AG09319 (cell line): ENCODE measurements around the gene RNF224.

Experiments used
- DNase-seq: peaks from one replicate; pipeline ENCODE4 v3.0.0-alpha.2; 2010; ENCODE audit warnings: low read depth; ENCODE audit errors: extremely low read depth
- CTCF ChIP-seq: IDR thresholded peaks from 2 replicates; pipeline ENCODE4 v1.5.1; 2011; ENCODE audit warnings: low read depth, mild to moderate bottlenecking, inconsistent platforms, low read length, moderate library complexity

RNF224 gene

GRCh38 chr9:137247135-137247915 lies 20.0 kb downstream of the RNF224 start:
- no peak for DNase-seq

DNA sequence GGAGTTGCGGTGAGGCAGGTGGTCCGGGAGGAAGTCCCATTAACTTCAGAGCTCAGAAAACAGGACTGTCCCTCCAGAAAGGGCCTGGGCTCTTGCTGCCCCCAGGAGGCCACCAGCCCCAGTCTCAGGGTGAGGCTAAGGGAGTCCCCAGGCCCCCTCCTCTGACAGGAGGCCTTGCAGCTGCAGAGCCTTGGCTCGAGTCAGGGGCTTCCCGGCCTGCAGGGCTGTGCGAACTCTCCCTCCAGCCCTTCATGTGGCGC lies 20.5 kb downstream of the RNF224 start:
- DNase-seq: no peak
- TF ChIP-seq CTCF: no peak

More at GRCh38 chr9:137247135-137247915, 20.0 kb downstream of the RNF224 start:
- TF ChIP-seq CTCF: no peak

DNA sequence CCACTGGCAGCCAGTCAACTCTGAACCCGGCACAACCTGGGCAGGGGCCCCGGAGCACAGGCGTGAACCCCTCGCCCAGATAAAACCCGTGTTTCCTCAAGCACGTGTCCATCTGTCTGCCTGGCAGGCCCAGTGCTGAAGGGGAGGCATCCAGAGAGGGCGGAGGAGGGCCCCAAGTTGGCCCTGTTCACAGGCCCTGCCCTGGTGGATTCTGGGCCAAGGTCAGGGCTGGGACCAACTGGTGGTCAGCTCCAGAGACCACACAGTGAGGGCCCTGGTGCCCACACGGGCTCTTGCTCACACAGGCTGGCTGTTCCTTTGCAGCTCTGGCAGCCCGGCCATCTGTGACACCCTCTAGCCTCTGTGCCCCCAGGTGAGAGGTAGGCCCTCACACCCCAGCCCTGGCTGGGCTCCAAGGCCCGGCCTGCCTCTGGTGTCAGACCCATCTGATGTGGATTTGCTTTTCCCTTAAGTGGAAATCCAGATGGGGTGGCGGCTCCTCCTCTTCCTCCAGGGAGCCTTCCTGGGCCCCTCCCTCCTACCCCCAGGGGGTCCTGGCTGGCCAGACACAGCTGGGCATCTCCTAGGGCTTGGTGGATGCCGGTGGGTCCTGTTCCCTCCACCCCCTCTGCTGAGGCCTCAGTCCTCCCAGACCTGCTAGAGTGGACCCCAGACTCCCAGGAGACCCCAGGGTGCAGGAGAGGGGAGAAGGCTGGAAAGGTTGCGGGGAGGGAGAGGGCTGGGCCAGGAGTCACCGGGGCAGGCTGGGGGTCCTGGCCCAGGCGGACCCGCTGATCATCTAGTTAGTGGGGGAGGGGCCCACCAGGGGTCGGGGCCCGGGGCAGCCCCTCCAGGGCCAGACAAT lies 23.3 kb downstream of the RNF224 start:
- no peak for DNase-seq
- no peak for TF ChIP-seq CTCF

DNA sequence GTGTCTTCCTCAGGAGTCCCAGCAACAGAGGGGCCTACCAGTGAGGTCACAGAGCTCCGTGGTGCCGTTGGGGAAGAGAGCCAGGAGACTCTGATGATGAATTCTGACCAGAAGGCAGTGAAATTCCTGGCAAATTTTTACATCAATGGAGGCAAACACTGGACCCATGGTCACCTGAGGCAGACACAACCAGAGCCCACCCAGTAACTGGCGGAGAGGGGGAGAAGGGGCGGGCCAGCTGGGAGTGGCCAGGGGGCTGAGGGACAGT lies 23.8 kb downstream of the RNF224 start, which contains the start of gene STPG3:
Gene STPG3, plus strand, starts transcription at position 93 of the 268 bp plus-strand sequence. Its CDS starts 1 bp downstream, at position 94.
- TF ChIP-seq CTCF: no peak
- DNase-seq: no peak

DNA sequence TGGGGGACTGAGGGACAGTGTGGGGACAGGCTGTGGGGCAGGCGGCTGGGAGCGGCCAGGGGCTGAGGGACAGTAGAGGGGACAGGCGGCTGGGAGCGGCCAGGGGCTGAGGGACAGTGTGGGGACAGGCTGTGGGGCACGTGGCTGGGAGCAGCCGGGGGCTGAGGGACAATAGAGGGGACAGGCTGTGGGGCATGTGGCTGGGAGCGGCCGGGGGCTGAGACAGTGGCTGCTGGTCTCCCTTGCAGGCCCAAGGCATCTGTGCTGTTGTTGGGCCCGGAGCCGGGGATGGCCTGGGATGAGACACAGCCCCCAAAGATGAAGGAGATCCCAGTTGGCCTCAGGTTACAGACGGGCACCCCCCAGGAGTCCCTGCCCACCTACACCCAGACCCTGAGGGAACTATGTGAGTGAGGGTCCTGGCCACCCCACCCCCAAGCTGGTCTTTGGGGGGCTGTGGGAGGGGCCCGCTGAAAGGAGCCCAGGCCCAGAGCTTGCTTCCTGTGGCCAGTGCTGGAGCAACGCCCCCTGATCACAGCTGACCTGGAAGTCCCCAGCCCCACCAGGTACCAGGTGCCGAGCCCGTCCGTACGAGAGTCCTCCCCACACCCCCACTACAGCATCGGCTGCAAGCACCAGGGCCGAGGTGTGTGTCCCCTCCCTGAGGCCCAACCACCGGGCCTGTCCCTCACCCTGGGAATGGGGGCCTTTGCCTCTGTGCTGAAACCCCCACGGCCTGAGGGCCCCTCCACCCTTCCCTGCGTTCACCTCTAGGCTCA lies 24.4 kb downstream of the RNF224 start:
- no peak for DNase-seq

More for the DNA sequence above, 24.4 kb downstream of the RNF224 start:
- TF ChIP-seq CTCF: no peak
